GM23338 (cell line): ENCODE measurements around the gene CCDC92B. TPM values are rescaled to one million over a fixed set of nuclear protein-coding genes. Genes with fewer than 3 reads are reported as not detected.

Source experiments
- ATAC-seq: fragments of 200-7000 bp; cut with Tn5 transposase; 3 replicates; pipeline ENCODE4 v1.9.1; 2020
- DNase-seq: peaks from one replicate; pipeline ENCODE4 v3.0.0-alpha.2; 2015; ENCODE audit warnings: low spot score
- H2AFZ ChIP-seq: fragments of 200-600 bp; sonication (generic); 2 replicates; pipeline ENCODE4 v1.8.0; 2016; ENCODE audit warnings: antibody characterized with exemption, mild to moderate bottlenecking, moderate library complexity
- H3F3A ChIP-seq: fragments of 200-600 bp; sonication (generic); replicated peaks from 2 replicates; pipeline ENCODE4 v1.8.0; 2017; ENCODE audit warnings: antibody characterized with exemption, mixed run types, low read depth
- H3K27ac ChIP-seq: fragments of 200-600 bp; sonication (generic); 2 replicates; pipeline ENCODE4 v1.6.1; 2016; ENCODE audit warnings: low read depth
- H3K27me3 ChIP-seq: fragments of 200-600 bp; sonication (generic); 2 replicates; pipeline ENCODE4 v1.8.0; 2016; ENCODE audit warnings: mild to moderate bottlenecking, mixed run types, moderate library complexity; ENCODE audit not compliant: insufficient read depth
- H3K36me3 ChIP-seq: fragments of 200-600 bp; sonication (generic); 2 replicates; pipeline ENCODE4 v1.8.0; 2016; ENCODE audit warnings: mild to moderate bottlenecking; ENCODE audit not compliant: insufficient read depth
- H3K4me1 ChIP-seq: fragments of 200-600 bp; sonication (generic); 2 replicates; pipeline ENCODE4 v1.8.0; 2016; ENCODE audit warnings: mild to moderate bottlenecking, moderate library complexity; ENCODE audit not compliant: insufficient read depth
- H3K4me2 ChIP-seq: fragments of 200-600 bp; sonication (generic); 2 replicates; pipeline ENCODE4 v1.7.1; 2017; ENCODE audit warnings: mixed run types
- H3K4me3 ChIP-seq: fragments of 200-600 bp; sonication (generic); 2 replicates; pipeline ENCODE4 v1.6.1; 2016; ENCODE audit warnings: mixed run types
- H3K79me2 ChIP-seq: fragments of 200-600 bp; sonication (generic); replicated peaks from 2 replicates; pipeline ENCODE4 v1.8.0; 2017; ENCODE audit warnings: mild to moderate bottlenecking; ENCODE audit not compliant: insufficient read depth
- H3K9me2 ChIP-seq: fragments of 200-600 bp; sonication (generic); 2 replicates; pipeline ENCODE4 v1.8.0; 2017; ENCODE audit not compliant: insufficient read depth
- H4K20me1 ChIP-seq: fragments of 200-600 bp; sonication (generic); replicated peaks from 2 replicates; pipeline ENCODE4 v1.8.0; 2017; ENCODE audit warnings: mild to moderate bottlenecking; ENCODE audit not compliant: insufficient read depth
- H3K27ac Mint-ChIP-seq: 2 replicates; pipeline ENCODE4 v1.8.0; 2020; ENCODE audit warnings: inconsistent platforms, mild to moderate bottlenecking, moderate library complexity, mixed read lengths
- H3K27me3 Mint-ChIP-seq: 3 replicates; pipeline ENCODE4 v1.8.0; 2022; ENCODE audit warnings: low read depth, mild to moderate bottlenecking, moderate library complexity, mixed read lengths, inconsistent platforms; ENCODE audit not compliant: insufficient read depth, poor library complexity
- H3K36me3 Mint-ChIP-seq: 3 replicates; pipeline ENCODE4 v1.8.0; 2021; ENCODE audit warnings: low read depth, mild to moderate bottlenecking, inconsistent platforms, moderate library complexity, mixed read lengths
- H3K4me1 Mint-ChIP-seq: 3 replicates; pipeline ENCODE4 v1.8.0; 2020; ENCODE audit warnings: mild to moderate bottlenecking, inconsistent platforms, mixed read lengths
- H3K4me3 Mint-ChIP-seq: 3 replicates; pipeline ENCODE4 v1.8.0; 2021; ENCODE audit warnings: moderate library complexity, mild to moderate bottlenecking, inconsistent platforms, mixed read lengths
- H3K9me3 Mint-ChIP-seq: 3 replicates; pipeline ENCODE4 v1.8.0; 2020; ENCODE audit warnings: moderate library complexity, mild to moderate bottlenecking, inconsistent platforms, mixed read lengths
- CREB1 ChIP-seq: fragments of 250-450 bp; sonication (Bioruptor Pico); IDR thresholded peaks from 2 replicates; pipeline ENCODE4 v1.5.0; 2020; ENCODE audit warnings: low read depth, mild to moderate bottlenecking, moderate library complexity
- EZH2 ChIP-seq: fragments of 200-600 bp; sonication (generic); IDR thresholded peaks from one replicate; pipeline ENCODE4 v1.8.0; 2017; ENCODE audit warnings: antibody characterized with exemption, mild to moderate bottlenecking, low read depth; ENCODE audit not compliant: unreplicated experiment
- JUNB ChIP-seq: IDR thresholded peaks from one replicate; pipeline ENCODE4 v1.6.1; 2016; ENCODE audit warnings: antibody characterized with exemption; ENCODE audit not compliant: unreplicated experiment
- NANOG ChIP-seq: IDR thresholded peaks from 2 replicates; pipeline ENCODE4 v1.6.1; 2016; ENCODE audit warnings: antibody characterized with exemption, borderline replicate concordance
- ZNF331 ChIP-seq: fragments of 250-450 bp; sonication (Bioruptor Pico); IDR thresholded peaks from 2 replicates; pipeline ENCODE4 v1.5.0; 2020; ENCODE audit warnings: low read depth, mild to moderate bottlenecking, moderate library complexity
- ZNF462 ChIP-seq: fragments of 250-450 bp; sonication (Bioruptor Pico); IDR thresholded peaks from 2 replicates; pipeline ENCODE4 v1.5.0; 2020; ENCODE audit warnings: mild to moderate bottlenecking, moderate library complexity
- polyA plus RNA-seq: library from polyadenylated mRNA; unstranded; fragments of >200 nt; fragmentation: Nextera tagmentation; extraction: Ambion mirVana; gene quantifications from 2 replicates; pipeline ENCODE4 v1.2.1, GENCODE V29; 2016
- total RNA-seq: library from RNA; depleted of rRNA; stranded (reverse); fragments of >200 nt; shearing (Covaris generic); gene quantifications from 2 replicates; pipeline ENCODE4 v1.2.3, GENCODE V29; 2014
- TF ChIP-seq, protein P1 (sequence below), 2 experiments: fragments of 200-600 bp in 1 of 2; sonication (generic) in 1 of 2; conservative IDR thresholded peaks; 2 replicates each; pipeline versions ENCODE4 v1.5.1 to v1.6.1; 2016 to 2017; ENCODE audit warnings: antibody characterized with exemption in 2 of 2, low read depth in 2 of 2, mild to moderate bottlenecking in 2 of 2, moderate library complexity in 1 of 2

The CCDC92B gene
- total and polyA plus RNA-seq, 2 experiments from 2014 or later = 5.7 to 9.1 TPM

DNA sequence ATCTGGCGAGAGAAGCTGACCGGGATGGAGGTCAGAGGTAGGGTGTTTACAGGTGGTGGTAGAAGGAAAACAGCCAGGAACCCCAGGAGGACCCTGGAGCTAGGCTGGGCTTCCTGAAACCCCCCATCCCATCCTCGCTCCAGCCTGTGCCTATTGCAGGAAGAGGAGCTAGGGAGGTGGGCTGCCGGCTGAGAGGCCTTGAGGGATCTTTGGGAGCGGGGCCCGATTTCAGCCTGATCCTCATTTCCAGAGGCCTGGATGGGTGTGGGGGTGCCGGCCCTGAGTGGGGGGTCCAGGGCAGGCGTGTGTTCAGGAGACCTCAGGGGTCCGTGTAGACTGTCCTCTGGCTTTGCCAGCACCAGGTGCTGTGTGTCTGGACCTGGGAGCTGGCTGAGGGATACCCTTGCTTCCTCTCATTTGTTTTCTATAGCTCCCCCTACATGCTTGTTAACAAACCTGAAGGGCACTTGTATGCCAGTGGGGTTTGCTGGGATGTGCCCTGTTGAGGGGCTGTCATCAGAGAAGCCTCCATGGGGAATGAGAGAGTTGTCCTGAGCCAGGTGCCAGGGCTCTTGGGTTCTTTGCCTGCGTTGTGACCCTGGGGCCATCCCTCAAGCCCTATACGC, 27.9 kb upstream of the CCDC92B start:
- Mint-ChIP-seq H3K36me3 (no peaks in the 10 kb centered on the region), H3K4me3 (peak overlapping the region; percentile 81), H3K27me3 (peaks cover 26% of the 10 kb centered on the region), H3K27ac (no peak overlapping the region), H3K9me3 (no peaks in the 10 kb centered on the region), H3K4me1 (peaks cover 8% of the 10 kb centered on the region; the same call in 2 of the 3 replicates)
- Histone ChIP-seq H3F3A (peaks cover 11% of the 10 kb centered on the region; the same call in 1 of the 2 replicates), H3K79me2 (no peaks in the 10 kb centered on the region), H4K20me1 (no peaks in the 10 kb centered on the region; the same call in 1 of the 2 replicates), H3K36me3 (no peaks in the 10 kb centered on the region), H3K27ac (no peak overlapping the region), H3K4me1 (0 out of 2 replicates have a peak, but pooled peaks cover 4% of the 10 kb centered on the region), H2AFZ (peak overlapping the region; percentile 96), H3K4me3 (peak overlapping the region; percentile 90), H3K4me2 (peak overlapping the region; percentile 93), H3K9me2 (no peaks in the 10 kb centered on the region), H3K27me3 (no peaks in the 10 kb centered on the region; the same call in 1 of the 2 replicates)
- DNase-seq (peak; percentile 71), ATAC-seq (peak; percentile 55)
- TF ChIP-seq ZNF331 (CRISPR knock-in tag) (no peak), JUNB (no peak), EZH2 (no peak), ZNF462 (CRISPR knock-in tag) (no peak), CREB1 (no peak), NANOG (no peak)
- TF ChIP-seq, protein P1, sequence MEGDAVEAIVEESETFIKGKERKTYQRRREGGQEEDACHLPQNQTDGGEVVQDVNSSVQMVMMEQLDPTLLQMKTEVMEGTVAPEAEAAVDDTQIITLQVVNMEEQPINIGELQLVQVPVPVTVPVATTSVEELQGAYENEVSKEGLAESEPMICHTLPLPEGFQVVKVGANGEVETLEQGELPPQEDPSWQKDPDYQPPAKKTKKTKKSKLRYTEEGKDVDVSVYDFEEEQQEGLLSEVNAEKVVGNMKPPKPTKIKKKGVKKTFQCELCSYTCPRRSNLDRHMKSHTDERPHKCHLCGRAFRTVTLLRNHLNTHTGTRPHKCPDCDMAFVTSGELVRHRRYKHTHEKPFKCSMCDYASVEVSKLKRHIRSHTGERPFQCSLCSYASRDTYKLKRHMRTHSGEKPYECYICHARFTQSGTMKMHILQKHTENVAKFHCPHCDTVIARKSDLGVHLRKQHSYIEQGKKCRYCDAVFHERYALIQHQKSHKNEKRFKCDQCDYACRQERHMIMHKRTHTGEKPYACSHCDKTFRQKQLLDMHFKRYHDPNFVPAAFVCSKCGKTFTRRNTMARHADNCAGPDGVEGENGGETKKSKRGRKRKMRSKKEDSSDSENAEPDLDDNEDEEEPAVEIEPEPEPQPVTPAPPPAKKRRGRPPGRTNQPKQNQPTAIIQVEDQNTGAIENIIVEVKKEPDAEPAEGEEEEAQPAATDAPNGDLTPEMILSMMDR (conservative IDR thresholded peaks at IDR 0.05; ENCODE audit: low read depth in 2 of 2) = peak; percentile 25 to 49; a peak in 3 of 4 replicates
